ENCODE data around the gene CDH22.

GRCh38 chr20:46171476-46171875 is 136.8 kb downstream of the CDH22 start:
- no peak for TF ChIP-seq CTCF (IDR thresholded peaks at IDR 0.05)
- TF ChIP-seq POLR2A (IDR thresholded peaks at IDR 0.05): no peak
